ENCODE data around the gene RTKN2. TPM values are rescaled to one million over a fixed set of nuclear protein-coding genes. Genes with fewer than 3 reads are reported as not detected.

RTKN2 gene
- total RNA-seq, 1 donor from 2014 or later, result 13.2 TPM

GRCh38 chr10:62306663-62307062, 38.0 kb upstream of the RTKN2 start:
- no peak for DNase-seq (ENCODE audit: low spot score, unreplicated experiment)

GRCh38 chr10:62305813-62306212, 37.2 kb upstream of the RTKN2 start:
- H3K36me3 Mint-ChIP-seq (ENCODE audit: insufficient read depth), result no peaks in the 10 kb centered on the region
- no peak overlapping the region for H3K27ac Mint-ChIP-seq
- no peak overlapping the region for H3K4me3 Mint-ChIP-seq (ENCODE audit: low read depth)
- no peak for DNase-seq (ENCODE audit: low spot score, unreplicated experiment)
- TF ChIP-seq CTCF (IDR thresholded peaks at IDR 0.05; ENCODE audit: unreplicated experiment), result no peak
- H3K27me3 Mint-ChIP-seq, result no peaks in the 10 kb centered on the region
- no peaks in the 10 kb centered on the region for H3K9me3 Mint-ChIP-seq (ENCODE audit: low read depth)
- H3K4me1 Mint-ChIP-seq (ENCODE audit: low read depth), result peaks cover 2% of the 10 kb centered on the region

More at GRCh38 chr10:62306663-62307062, 38.0 kb upstream of the RTKN2 start:
- H3K9me3 Mint-ChIP-seq (ENCODE audit: low read depth), result no peaks in the 10 kb centered on the region
- no peak overlapping the region for H3K27ac Mint-ChIP-seq
- H3K27me3 Mint-ChIP-seq, result no peaks in the 10 kb centered on the region
- TF ChIP-seq CTCF (IDR thresholded peaks at IDR 0.05; ENCODE audit: unreplicated experiment), result no peak
- H3K4me1 Mint-ChIP-seq (ENCODE audit: low read depth), result peaks cover 2% of the 10 kb centered on the region
- no peak overlapping the region for H3K4me3 Mint-ChIP-seq (ENCODE audit: low read depth)
- no peaks in the 10 kb centered on the region for H3K36me3 Mint-ChIP-seq (ENCODE audit: insufficient read depth)

DNA sequence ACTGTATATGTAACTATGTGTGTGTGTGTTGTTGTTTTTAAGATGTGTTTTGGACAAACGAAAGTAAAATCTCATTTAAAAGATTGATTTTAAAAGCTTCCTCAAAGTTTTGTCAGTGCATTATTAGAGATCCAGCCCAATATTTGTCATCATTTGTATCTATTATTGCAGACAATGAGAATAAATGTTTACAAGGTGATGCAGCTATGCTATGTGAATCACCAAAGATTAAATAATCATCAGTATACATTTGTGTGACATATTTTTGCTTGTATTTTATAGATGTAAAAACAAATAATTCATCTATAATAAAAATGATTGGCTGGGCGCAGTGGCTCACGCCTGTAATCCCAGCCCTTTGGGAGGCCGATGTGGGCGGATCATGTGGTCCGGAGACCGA, 35.3 kb upstream of the RTKN2 start:
- no peak for DNase-seq (ENCODE audit: low spot score, unreplicated experiment)
- H3K27me3 Mint-ChIP-seq, result no peaks in the 10 kb centered on the region

DNA sequence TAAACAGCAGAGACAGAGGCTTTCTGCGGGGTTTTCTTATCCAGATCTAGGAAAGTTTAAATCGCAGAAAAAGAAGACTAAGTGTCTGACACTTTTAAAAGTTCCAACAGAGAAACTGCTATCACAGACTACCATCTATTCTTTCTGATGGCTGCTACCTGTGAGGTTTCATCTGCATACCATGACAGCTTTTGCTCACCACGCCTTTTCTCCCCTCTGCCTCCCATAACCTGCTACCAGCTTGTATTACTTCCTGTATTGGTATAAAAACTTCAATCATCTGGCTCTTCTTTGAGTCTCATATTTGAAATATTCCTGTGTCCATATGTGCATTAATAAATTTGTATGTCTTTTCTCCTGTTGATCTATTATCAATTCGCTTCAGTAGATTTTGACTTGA, 34.1 kb upstream of the RTKN2 start:
- DNase-seq (ENCODE audit: low spot score, unreplicated experiment), result no peak
- no peak overlapping the region for H3K27ac Mint-ChIP-seq
- TF ChIP-seq CTCF (IDR thresholded peaks at IDR 0.05; ENCODE audit: unreplicated experiment), result no peak
- H3K36me3 Mint-ChIP-seq (ENCODE audit: insufficient read depth), result no peaks in the 10 kb centered on the region
- H3K9me3 Mint-ChIP-seq (ENCODE audit: low read depth), result no peaks in the 10 kb centered on the region
- no peak overlapping the region for H3K4me3 Mint-ChIP-seq (ENCODE audit: low read depth)
- no peaks in the 10 kb centered on the region for H3K27me3 Mint-ChIP-seq
- peaks cover 2% of the 10 kb centered on the region for H3K4me1 Mint-ChIP-seq (ENCODE audit: low read depth)

More for the DNA sequence above, 35.3 kb upstream of the RTKN2 start:
- Mint-ChIP-seq H3K9me3 (ENCODE audit: low read depth) (no peaks in the 10 kb centered on the region), H3K4me1 (ENCODE audit: low read depth) (peaks cover 2% of the 10 kb centered on the region), H3K4me3 (ENCODE audit: low read depth) (no peak overlapping the region), H3K27ac (no peak overlapping the region), H3K36me3 (ENCODE audit: insufficient read depth) (no peaks in the 10 kb centered on the region)
- TF ChIP-seq CTCF (IDR thresholded peaks at IDR 0.05; ENCODE audit: unreplicated experiment), result no peak

GRCh38 chr10:62297857-62298256, 29.2 kb upstream of the RTKN2 start:
- H3K4me1 Mint-ChIP-seq (ENCODE audit: low read depth), result no peaks in the 10 kb centered on the region
- DNase-seq (ENCODE audit: low spot score, unreplicated experiment), result no peak
- no peak overlapping the region for H3K27ac Mint-ChIP-seq
- H3K36me3 Mint-ChIP-seq (ENCODE audit: insufficient read depth), result no peaks in the 10 kb centered on the region
- no peak overlapping the region for H3K4me3 Mint-ChIP-seq (ENCODE audit: low read depth)
- H3K27me3 Mint-ChIP-seq, result no peaks in the 10 kb centered on the region
- no peak for TF ChIP-seq CTCF (IDR thresholded peaks at IDR 0.05; ENCODE audit: unreplicated experiment)
- no peaks in the 10 kb centered on the region for H3K9me3 Mint-ChIP-seq (ENCODE audit: low read depth)
